GM18511 (cell line): Measurements from ENCODE around the gene STAM2.
"Not testable (repeated sequence)": the region's sequence is repeated elsewhere in the genome, so short reads cannot be mapped to it uniquely, and the experiment has no call there.

Experiments used
- ATAC-seq: cut with Tn5 transposase; IDR thresholded peaks from one replicate; pipeline ENCODE4 v1.9.1; 2021; ENCODE audit warnings: mild to moderate bottlenecking, moderate library complexity; ENCODE audit not compliant: unreplicated experiment

The STAM2 gene

GRCh38 chr2:152173831-152174230 is 1.7 kb downstream of the STAM2 start:
- no peak for ATAC-seq

- ATAC-seq, result not testable (repeated sequence)
Measured at GRCh38 chr2:152172201-152172785, 3.3 kb downstream of the STAM2 start.

- no peak for ATAC-seq
Measured at GRCh38 chr2:152171718-152172117, 3.8 kb downstream of the STAM2 start.

- ATAC-seq, result not testable (repeated sequence)
Measured at GRCh38 chr2:152169158-152169557, 6.4 kb downstream of the STAM2 start.

- ATAC-seq, result not testable (repeated sequence)
Measured at GRCh38 chr2:152167470-152167869, 8.1 kb downstream of the STAM2 start.

GRCh38 chr2:152167065-152167464 is 8.5 kb downstream of the STAM2 start:
- ATAC-seq, result peak; percentile 52

DNA sequence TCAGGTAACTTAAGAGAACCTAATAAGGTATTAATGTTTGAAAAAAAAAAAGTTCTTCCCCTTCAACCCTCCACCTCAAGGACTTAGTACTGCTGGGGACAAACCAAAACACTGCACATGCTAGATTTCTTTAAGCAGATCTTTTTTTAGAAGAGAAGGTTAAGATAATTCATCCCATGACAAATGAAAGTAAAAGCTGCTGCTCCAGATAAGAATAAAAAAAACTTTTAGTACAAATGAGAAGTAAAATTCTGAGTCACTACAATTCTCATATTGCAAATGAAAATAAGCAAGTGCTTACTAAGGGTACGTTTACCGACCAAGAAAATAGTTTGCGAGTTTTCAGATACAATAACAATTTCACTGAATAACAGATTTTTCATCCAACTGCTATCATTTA is 8.9 kb downstream of the STAM2 start:
- ATAC-seq, result peak; percentile 80

DNA sequence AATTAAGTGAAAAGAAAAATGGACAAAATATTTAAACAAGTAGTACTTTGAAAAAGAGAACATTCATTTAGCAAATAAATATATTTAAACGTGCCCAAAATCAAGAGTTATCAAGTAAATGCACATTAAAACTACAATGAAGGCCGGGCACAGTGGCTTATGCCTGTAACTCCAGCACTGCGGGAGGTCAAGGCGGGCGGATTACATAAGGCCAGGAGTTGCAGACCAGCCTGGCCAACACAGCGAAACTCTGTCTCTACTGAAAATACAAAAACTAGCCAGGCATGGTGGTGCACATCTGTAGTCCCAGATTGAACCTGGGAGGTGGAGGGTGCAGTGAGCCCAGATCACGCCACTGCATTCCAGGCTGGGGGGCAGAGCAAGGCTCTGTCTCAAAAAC is 9.8 kb downstream of the STAM2 start:
- no peak for ATAC-seq

DNA sequence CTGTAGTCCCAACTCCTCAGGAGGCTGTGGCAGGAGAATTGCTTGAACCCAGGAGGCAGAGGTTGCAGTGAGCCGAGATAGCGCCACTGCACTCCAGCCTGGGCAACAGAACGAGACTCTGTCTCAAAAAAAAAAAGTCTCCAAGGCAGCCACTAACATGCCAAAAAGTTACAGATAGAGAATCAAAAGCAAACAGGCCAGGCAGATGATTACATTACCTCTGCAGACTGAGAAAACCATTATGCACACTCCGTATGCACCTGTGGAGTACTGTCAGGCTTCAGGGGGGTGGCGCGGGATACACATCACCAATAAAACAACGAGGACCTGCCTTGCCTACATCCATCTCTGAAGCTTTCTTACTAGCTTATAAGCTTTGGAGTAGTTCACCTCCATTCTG is 10.3 kb downstream of the STAM2 start:
- ATAC-seq, result no peak

- not testable (repeated sequence) for ATAC-seq
Measured at GRCh38 chr2:152163669-152164068, 11.9 kb downstream of the STAM2 start.

DNA sequence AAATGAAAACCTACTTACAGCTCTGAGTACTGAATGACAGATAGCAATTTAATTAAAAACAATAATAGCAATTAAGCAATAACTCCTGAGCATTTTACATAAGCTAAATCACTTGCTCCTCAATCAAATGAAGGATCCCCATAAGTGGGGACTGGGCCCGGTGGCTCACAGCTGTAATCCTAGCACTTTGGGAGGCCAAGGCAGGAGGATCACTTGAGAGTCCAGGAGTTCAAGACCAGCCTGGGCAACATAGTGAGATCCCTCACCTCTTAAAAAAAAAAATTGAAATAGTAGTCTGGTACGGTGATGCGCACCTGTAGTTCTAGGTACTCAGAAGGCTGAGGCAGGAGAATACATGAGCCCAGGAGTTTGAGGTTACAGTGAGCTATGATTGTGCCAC is 13.4 kb downstream of the STAM2 start:
- no peak for ATAC-seq

DNA sequence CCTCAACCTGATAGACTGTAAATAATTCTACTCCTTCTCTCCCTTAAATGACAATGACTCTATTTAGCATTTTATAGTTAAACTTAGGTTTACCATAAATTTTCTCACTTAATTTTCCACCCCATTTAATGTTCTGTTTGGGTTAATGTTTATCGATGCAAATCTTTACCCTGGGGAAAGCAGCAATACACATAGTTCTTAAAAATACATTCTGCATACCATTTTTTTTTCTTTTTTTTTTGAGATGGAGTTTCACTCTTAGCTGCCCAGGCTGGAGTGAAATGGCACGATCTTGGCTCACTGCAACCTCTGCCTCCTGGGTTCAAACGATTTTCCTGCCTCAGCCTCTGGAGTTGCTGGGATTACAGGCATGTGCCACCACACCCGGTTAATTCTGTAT is 14.0 kb downstream of the STAM2 start:
- ATAC-seq, result peak; percentile 72

- not testable (repeated sequence) for ATAC-seq
Measured at GRCh38 chr2:152160378-152160777, 15.2 kb downstream of the STAM2 start.

- ATAC-seq, result no peak
Measured at GRCh38 chr2:152157253-152157652, 18.3 kb downstream of the STAM2 start.

DNA sequence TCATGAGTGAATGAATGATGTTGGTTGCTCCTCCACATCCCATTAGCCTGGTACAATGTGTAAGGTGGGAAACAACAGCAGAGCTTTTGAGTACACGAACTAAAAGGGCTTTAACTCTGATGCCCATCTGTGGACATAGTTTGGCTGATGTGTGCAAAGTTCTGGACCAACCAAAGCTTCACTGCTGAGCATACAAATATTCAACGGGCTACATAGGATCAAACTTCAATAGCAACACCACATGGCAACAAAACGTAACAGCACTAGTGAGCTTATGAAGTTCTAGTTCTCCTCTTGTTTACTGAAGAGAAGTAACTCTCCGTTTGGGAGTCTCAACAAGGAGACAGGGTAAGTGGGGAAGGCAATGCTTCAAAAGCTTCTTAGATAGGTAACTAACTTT is 20.4 kb downstream of the STAM2 start:
- ATAC-seq, result no peak

DNA sequence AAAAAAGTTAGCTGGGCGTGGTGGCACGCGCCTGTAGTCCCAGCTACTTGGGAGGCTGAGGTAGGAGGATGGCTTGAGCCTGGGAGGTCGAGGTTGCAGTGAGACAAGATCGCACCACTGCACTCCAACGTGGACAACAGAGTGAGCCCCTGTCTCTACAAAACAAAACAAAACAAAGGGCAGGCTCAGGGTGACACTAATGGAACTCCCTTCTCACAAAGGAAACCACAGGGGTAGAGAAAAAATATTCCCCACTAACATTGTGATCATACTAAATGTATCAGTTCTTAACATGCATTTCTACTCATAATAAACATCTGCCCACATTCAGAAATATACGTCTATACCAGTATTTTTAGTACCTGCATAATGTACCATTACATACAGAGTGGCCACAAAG is 21.1 kb downstream of the STAM2 start:
- peak; percentile 71 for ATAC-seq

GRCh38 chr2:152134488-152135280 is 40.9 kb downstream of the STAM2 start:
- peak; percentile 85 for ATAC-seq

DNA sequence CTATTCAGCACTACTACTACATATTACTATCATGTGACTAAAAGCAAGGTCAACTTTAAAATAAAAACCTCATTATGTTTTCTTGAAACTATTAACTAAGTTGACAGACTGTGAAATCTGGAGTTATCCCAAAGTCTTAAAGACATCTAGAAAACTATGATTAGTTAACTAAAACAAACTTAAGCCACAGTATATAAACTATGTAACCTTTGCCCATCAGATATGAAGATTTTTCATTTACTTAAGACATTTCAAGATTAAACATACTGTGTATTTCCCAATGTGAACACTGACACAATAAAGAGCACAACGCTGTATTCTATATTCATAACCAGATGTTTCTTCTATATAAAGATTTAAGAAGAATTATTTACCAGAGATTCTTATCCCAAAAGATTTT is 43.3 kb downstream of the STAM2 start:
- ATAC-seq, result no peak

DNA sequence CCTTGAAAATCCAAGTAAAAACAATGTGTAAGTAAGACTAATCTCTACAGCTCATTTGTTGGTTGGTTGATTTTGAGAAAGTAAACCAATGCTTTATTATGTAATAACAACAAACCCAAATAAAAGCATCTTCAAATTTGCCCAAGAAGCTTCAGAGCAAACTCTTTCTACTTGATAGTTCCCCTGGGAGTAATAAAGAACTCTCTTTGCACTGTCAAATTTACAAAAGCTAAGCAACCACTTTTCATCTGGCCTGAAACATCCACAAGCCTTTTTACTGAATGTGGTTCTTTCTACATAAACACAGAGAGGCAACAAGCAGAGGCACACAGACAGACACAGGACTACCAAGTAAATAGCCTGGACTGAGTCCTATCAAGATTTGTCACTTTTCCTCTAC is 47.9 kb downstream of the STAM2 start:
- no peak for ATAC-seq

GRCh38 chr2:152126664-152127063 is 48.9 kb downstream of the STAM2 start:
- no peak for ATAC-seq

DNA sequence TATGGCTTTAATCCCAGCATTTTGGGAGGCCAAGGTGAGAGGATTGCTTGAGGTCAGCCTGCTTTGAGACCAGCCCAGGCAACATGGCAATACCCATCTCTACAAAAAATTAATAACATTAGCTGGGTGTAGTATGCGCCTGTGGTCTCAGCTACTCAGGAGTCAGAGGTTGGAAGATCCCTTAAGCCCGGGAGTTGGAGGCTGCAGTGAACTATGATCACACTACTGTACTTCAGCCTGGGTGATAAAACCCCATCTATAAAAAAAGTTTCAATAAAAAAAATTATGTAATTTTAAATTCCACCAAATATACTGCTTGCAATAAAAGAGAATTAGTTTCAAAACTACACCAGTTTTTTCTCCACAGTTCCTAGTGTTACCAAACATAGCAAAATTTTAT is 53.4 kb downstream of the STAM2 start:
- no peak for ATAC-seq

- no peak for ATAC-seq
Measured at GRCh38 chr2:152120430-152120829, 55.1 kb downstream of the STAM2 start.

DNA sequence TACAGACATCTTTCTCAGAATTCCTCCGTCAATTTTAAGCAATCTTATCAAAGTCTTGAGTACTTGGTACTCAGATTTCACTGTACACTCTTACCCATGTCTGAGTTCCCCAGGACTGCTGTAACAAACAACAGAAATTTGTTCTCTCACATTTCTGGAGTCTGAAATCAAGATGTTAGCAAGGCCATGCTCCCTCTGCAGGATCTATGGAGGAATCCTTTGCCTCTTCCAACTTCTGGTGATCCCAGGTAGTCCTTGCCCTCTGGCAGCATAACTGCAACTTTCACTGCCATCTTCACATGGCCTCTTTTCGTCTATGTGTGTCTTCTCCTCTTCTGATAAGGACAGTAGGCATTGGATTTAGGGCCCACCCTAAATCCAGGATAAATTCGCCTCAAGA is 59.6 kb downstream of the STAM2 start:
- no peak for ATAC-seq
